ENCODE results near the gene CAST. TPM values are rescaled to one million over a fixed set of nuclear protein-coding genes. Genes with fewer than 3 reads are reported as not detected.

The CAST gene
- total RNA-seq, 1 donor from 2014 or later = 174 TPM

GRCh38 chr5:96816991-96817390 lies 154.8 kb downstream of the CAST start:
- no peak for DNase-seq (ENCODE audit: low read depth)
- Histone ChIP-seq H3K4me3 (ENCODE audit: low read depth, low read length) (no peak overlapping the region), H3K27me3 (ENCODE audit: control insufficient read depth, insufficient read depth, low read length) (no peaks in the 10 kb centered on the region), H3K36me3 (ENCODE audit: control insufficient read depth, insufficient read depth, low read length) (no peaks in the 10 kb centered on the region)
- TF ChIP-seq CTCF (IDR thresholded peaks at IDR 0.05; ENCODE audit: insufficient read depth, low read length, poor library complexity, severe bottlenecking) = no peak

GRCh38 chr5:96817506-96817905 lies 155.3 kb downstream of the CAST start:
- TF ChIP-seq CTCF (IDR thresholded peaks at IDR 0.05; ENCODE audit: insufficient read depth, low read length, poor library complexity, severe bottlenecking) = no peak
- no peaks in the 10 kb centered on the region for H3K36me3 ChIP-seq (ENCODE audit: control insufficient read depth, insufficient read depth, low read length)
- DNase-seq (ENCODE audit: low read depth) = no peak
- no peaks in the 10 kb centered on the region for H3K27me3 ChIP-seq (ENCODE audit: control insufficient read depth, insufficient read depth, low read length)
- no peak overlapping the region for H3K4me3 ChIP-seq (ENCODE audit: low read depth, low read length)

- no peaks in the 10 kb centered on the region for H3K36me3 ChIP-seq (ENCODE audit: control insufficient read depth, insufficient read depth, low read length)
- H3K4me3 ChIP-seq (ENCODE audit: low read depth, low read length) = no peak overlapping the region
- no peaks in the 10 kb centered on the region for H3K27me3 ChIP-seq (ENCODE audit: control insufficient read depth, insufficient read depth, low read length)
- TF ChIP-seq CTCF (IDR thresholded peaks at IDR 0.05; ENCODE audit: insufficient read depth, low read length, poor library complexity, severe bottlenecking) = no peak
- no peak for DNase-seq (ENCODE audit: low read depth)
Measured at GRCh38 chr5:96818125-96818788, 156.1 kb downstream of the CAST start.

- Histone ChIP-seq H3K36me3 (ENCODE audit: control insufficient read depth, insufficient read depth, low read length) (no peaks in the 10 kb centered on the region), H3K4me3 (ENCODE audit: low read depth, low read length) (no peak overlapping the region), H3K27me3 (ENCODE audit: control insufficient read depth, insufficient read depth, low read length) (no peaks in the 10 kb centered on the region)
- TF ChIP-seq CTCF (IDR thresholded peaks at IDR 0.05; ENCODE audit: insufficient read depth, low read length, poor library complexity, severe bottlenecking) = no peak
- DNase-seq (ENCODE audit: low read depth) = no peak
Measured at GRCh38 chr5:96819806-96820205, 157.6 kb downstream of the CAST start.

GRCh38 chr5:96821260-96821916 lies 159.2 kb downstream of the CAST start:
- no peaks in the 10 kb centered on the region for H3K36me3 ChIP-seq (ENCODE audit: control insufficient read depth, insufficient read depth, low read length)
- TF ChIP-seq CTCF (IDR thresholded peaks at IDR 0.05; ENCODE audit: insufficient read depth, low read length, poor library complexity, severe bottlenecking) = no peak
- no peak for DNase-seq (ENCODE audit: low read depth)
- no peak overlapping the region for H3K4me3 ChIP-seq (ENCODE audit: low read depth, low read length)
- H3K27me3 ChIP-seq (ENCODE audit: control insufficient read depth, insufficient read depth, low read length) = no peaks in the 10 kb centered on the region
